Central memory CD8-positive, alpha-beta T cell (primary cell): Measurements from ENCODE around the gene SLC16A10.
"Not testable (repeated sequence)": the region's sequence is repeated elsewhere in the genome, so short reads cannot be mapped to it uniquely, and the experiment has no call there.

Experiments used
- ATAC-seq: fragments of 150-1000 bp; cut with Tn5 transposase; replicated peaks from 2 replicates; pipeline ENCODE4 v1.10.0; 2022; ENCODE audit warnings: mild to moderate bottlenecking, moderate FRiP score, moderate number of reproducible peaks; ENCODE audit not compliant: poor library complexity, severe bottlenecking; ENCODE audit errors: extremely low read depth
- DNase-seq, 2 donors: peaks; one replicate each; pipeline ENCODE4 v3.0.0; 2021; ENCODE audit warnings: low spot score in 2 of 2
- H3K27ac Mint-ChIP-seq: one replicate; pipeline ENCODE4 v1.8.0; 2022; ENCODE audit warnings: low read depth, mild to moderate bottlenecking, moderate library complexity, mixed read lengths
- H3K27me3 Mint-ChIP-seq: one replicate; pipeline ENCODE4 v1.8.0; 2022; ENCODE audit warnings: mixed read lengths
- H3K36me3 Mint-ChIP-seq: one replicate; pipeline ENCODE4 v1.8.0; 2022; ENCODE audit warnings: mild to moderate bottlenecking, moderate library complexity, mixed read lengths; ENCODE audit not compliant: insufficient read depth
- H3K4me1 Mint-ChIP-seq: one replicate; pipeline ENCODE4 v1.8.0; 2022; ENCODE audit warnings: mixed read lengths
- H3K4me3 Mint-ChIP-seq: one replicate; pipeline ENCODE4 v1.8.0; 2022; ENCODE audit warnings: mild to moderate bottlenecking, moderate library complexity, mixed read lengths
- H3K9me3 Mint-ChIP-seq: one replicate; pipeline ENCODE4 v1.8.0; 2022; ENCODE audit warnings: mixed read lengths

SLC16A10 gene

GRCh38 chr6:111069382-111070104 lies 17.8 kb upstream of the SLC16A10 start:
- no peaks in the 10 kb centered on the region for H3K36me3 Mint-ChIP-seq
- no peaks in the 10 kb centered on the region for H3K9me3 Mint-ChIP-seq
- no peak overlapping the region for H3K4me3 Mint-ChIP-seq
- no peak for DNase-seq
- no peak for ATAC-seq
- H3K27me3 Mint-ChIP-seq, result peaks cover 74% of the 10 kb centered on the region
- no peaks in the 10 kb centered on the region for H3K4me1 Mint-ChIP-seq
- H3K27ac Mint-ChIP-seq, result no peak overlapping the region

DNA sequence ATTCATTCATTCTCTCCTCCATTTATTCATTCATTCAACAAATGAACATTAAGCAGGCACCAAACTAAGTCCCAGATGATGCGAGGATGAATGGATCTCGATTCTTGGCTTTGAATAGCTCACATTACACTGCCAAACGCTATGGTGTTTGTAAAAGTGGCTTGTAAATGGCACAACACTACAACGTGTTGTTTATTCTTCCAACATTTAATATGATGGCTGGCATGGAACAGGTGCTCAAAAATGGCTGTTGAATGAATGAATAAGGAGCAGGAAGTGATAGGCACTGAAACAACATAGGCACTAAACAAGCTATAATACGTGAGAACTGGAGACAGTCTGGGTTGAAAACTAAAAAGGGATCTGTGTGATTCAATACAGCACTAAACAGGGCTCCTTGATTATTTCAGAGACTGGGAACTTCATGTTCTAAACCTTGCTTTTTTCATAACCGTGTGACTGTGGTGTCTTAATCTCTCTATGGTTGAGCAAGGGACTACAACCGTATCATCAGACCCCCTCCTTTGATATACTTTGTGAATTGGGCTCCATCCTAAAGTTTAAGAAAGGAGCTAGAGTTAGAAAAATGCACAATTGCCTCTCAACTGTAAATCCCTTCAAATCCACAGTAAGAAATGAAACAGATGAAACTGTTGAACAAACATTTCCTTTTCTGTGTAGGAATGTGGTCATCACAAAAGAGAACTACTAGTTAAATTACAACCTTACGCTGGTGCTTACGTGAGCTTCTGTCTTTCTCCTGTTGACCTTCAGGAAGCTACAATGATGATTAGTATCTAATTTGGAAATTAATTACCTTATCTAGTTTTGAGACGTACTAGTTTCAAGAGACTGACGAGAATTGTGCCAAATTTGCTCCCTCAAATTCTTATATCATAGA lies 16.9 kb upstream of the SLC16A10 start:
- Mint-ChIP-seq H3K4me3 (no peak overlapping the region), H3K36me3 (no peaks in the 10 kb centered on the region), H3K9me3 (no peaks in the 10 kb centered on the region), H3K27me3 (peaks cover 74% of the 10 kb centered on the region), H3K27ac (no peak overlapping the region), H3K4me1 (no peaks in the 10 kb centered on the region)
- DNase-seq (no peak), ATAC-seq (no peak)

DNA sequence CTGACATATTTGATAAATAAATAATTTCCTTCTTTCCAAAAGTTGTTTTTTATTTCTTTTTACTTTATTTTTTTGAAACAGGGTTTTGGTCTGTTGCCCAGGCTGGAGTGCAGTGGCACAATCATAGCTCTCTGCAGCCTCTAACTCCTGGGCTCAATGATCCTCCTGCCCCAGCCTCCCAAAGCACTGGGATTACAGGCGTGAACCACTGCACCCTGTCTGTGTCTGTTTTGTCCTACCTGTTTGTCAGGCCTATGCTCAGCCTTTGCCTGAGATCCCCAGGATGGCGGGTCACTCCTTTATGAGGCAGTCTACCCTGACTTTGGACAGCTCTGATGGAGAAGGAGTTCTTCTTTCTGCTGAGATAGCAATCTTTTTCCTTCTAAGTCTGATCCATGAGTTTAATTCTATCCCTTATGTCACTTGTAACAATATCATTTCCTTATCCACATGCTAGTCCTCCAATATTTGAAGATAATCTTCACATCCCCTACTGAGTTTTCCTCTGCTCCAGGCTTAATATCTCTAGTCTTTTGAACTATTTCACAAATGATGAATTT lies 14.4 kb upstream of the SLC16A10 start:
- no peaks in the 10 kb centered on the region for H3K9me3 Mint-ChIP-seq
- H3K36me3 Mint-ChIP-seq, result no peaks in the 10 kb centered on the region
- no peaks in the 10 kb centered on the region for H3K4me1 Mint-ChIP-seq
- ATAC-seq, result no peak
- no peak overlapping the region for H3K27ac Mint-ChIP-seq
- DNase-seq, result no peak
- no peak overlapping the region for H3K4me3 Mint-ChIP-seq
- peaks cover 56% of the 10 kb centered on the region for H3K27me3 Mint-ChIP-seq

GRCh38 chr6:111074311-111074710 lies 13.0 kb upstream of the SLC16A10 start:
- Mint-ChIP-seq H3K4me1 (no peaks in the 10 kb centered on the region), H3K9me3 (no peaks in the 10 kb centered on the region), H3K36me3 (no peaks in the 10 kb centered on the region), H3K27ac (no peak overlapping the region), H3K27me3 (peaks cover 45% of the 10 kb centered on the region), H3K4me3 (no peak overlapping the region)
- ATAC-seq, result no peak
- DNase-seq, result no peak

DNA sequence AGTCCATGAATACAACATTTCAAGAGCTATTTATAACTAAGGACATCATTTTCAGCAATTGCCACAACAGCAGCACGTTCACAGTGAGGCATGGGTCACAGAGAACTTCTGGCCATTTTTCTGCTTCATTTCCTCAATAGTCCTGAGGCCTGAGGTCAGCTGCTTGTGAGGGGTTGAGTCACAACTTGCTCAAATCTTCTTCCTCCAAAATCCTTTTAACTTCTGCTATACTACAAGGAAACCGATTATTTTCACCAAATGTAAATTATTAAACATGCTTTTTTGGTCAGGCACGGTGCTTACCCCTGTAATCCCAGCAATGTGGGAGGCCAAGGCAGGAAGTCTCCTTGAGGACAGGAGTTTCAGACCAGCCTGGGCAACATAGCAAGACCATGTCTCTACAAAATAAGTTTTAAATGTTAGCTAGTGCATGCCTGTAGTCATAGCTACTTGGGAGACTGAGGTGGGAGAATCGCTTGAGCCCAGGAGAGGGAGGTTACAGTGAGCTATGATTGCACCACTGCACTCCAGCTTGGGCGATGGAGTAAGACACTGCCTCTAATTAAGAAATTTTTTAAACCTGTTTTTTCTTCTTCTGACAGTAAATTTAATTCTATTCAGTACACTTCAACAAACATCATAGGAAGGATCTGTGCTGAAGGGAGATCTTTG lies 11.1 kb upstream of the SLC16A10 start:
- H3K9me3 Mint-ChIP-seq, result no peaks in the 10 kb centered on the region
- no peak for DNase-seq
- no peak overlapping the region for H3K4me3 Mint-ChIP-seq
- H3K27ac Mint-ChIP-seq, result no peak overlapping the region
- H3K4me1 Mint-ChIP-seq, result no peaks in the 10 kb centered on the region
- H3K27me3 Mint-ChIP-seq, result peaks cover 43% of the 10 kb centered on the region
- no peaks in the 10 kb centered on the region for H3K36me3 Mint-ChIP-seq
- no peak for ATAC-seq

DNA sequence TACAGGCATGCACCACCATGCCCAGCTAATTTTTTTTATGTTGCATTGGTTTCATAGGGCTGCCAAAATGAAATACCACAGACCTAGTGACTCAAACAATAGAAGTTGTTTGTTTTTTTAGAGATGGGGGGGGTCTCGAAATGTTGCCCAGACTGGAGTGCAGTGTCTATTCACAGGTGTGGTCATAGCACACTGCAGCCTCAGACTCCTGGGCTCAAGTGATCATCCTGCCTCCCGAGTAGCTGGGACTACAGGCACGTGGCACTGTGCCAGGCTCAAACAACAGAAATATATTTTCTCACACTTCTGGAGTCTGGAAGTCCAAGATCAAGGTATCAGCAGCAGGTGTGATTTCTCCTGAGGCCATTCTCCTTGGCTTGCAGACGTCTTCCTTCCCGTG lies 6.6 kb upstream of the SLC16A10 start:
- H3K4me3 Mint-ChIP-seq, result no peak overlapping the region
- H3K9me3 Mint-ChIP-seq, result no peaks in the 10 kb centered on the region
- no peaks in the 10 kb centered on the region for H3K4me1 Mint-ChIP-seq
- H3K27ac Mint-ChIP-seq, result no peak overlapping the region
- H3K36me3 Mint-ChIP-seq, result no peaks in the 10 kb centered on the region
- H3K27me3 Mint-ChIP-seq, result peaks cover 37% of the 10 kb centered on the region
- ATAC-seq (no peak), DNase-seq (no peak)

DNA sequence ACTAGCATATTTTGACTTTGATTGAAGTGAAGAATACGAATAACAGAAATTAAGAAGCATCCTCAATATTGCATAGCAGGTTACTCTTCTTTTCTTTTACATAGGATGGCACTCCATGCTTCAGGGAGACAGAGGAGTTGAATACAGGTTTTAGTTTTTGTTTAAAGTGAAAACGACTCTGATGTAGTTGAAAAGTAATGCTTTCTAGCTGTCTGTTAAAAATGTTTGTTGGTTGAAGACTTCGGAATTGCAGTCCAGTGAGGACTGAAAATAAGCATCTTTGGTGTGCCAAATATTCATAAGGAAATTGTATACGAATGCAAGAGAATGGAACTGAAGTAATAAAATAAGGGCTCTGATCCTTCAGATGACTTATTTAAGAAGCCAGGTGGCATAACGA lies 618 bp upstream of the SLC16A10 start:
- peaks cover 7% of the 10 kb centered on the region for H3K36me3 Mint-ChIP-seq
- peaks cover 15% of the 10 kb centered on the region for H3K4me1 Mint-ChIP-seq
- DNase-seq (no peak), ATAC-seq (no peak)
- H3K27ac Mint-ChIP-seq, result no peak overlapping the region
- H3K9me3 Mint-ChIP-seq, result no peaks in the 10 kb centered on the region
- peaks cover 70% of the 10 kb centered on the region for H3K27me3 Mint-ChIP-seq
- peak overlapping the region; percentile 70 for H3K4me3 Mint-ChIP-seq

GRCh38 chr6:111087871-111088667 lies 766 bp downstream of the SLC16A10 start:
- Mint-ChIP-seq H3K36me3 (peaks cover 7% of the 10 kb centered on the region), H3K4me1 (peaks cover 15% of the 10 kb centered on the region), H3K27me3 (peaks cover 64% of the 10 kb centered on the region), H3K4me3 (peak overlapping the region; percentile 81), H3K27ac (no peak overlapping the region), H3K9me3 (no peaks in the 10 kb centered on the region)
- ATAC-seq, result peak; percentile 44
- peak in 1 of 2 donors; percentile 33 for DNase-seq

DNA sequence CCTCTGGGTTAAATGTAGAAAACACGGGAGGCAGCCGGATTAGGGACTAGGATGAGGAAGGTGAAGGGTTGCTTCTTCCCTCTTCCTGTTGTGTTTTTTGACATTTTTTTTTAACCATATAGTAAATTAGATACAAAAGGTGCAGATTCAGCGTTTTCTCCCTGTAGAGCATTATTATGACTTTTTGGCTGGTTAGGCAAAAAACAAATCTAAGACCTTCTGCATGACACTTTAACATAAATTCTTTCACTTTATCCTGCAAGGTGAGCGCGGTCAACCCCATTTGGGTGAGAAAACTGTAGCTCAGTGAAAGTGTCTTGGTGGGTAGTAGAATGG lies 1.3 kb downstream of the SLC16A10 start:
- Mint-ChIP-seq H3K27me3 (peaks cover 59% of the 10 kb centered on the region), H3K9me3 (no peaks in the 10 kb centered on the region), H3K4me3 (peak overlapping the region; percentile 81), H3K36me3 (peaks cover 7% of the 10 kb centered on the region), H3K4me1 (peaks cover 15% of the 10 kb centered on the region), H3K27ac (no peak overlapping the region)
- ATAC-seq, result no peak
- DNase-seq, result no peak

- ATAC-seq (no peak), DNase-seq (no peak)
- Mint-ChIP-seq H3K27me3 (peaks cover 58% of the 10 kb centered on the region), H3K36me3 (peaks cover 7% of the 10 kb centered on the region), H3K4me1 (peaks cover 15% of the 10 kb centered on the region), H3K9me3 (no peaks in the 10 kb centered on the region), H3K27ac (no peak overlapping the region), H3K4me3 (no peak overlapping the region)
Observed at GRCh38 chr6:111090766-111091165, 3.5 kb downstream of the SLC16A10 start.

DNA sequence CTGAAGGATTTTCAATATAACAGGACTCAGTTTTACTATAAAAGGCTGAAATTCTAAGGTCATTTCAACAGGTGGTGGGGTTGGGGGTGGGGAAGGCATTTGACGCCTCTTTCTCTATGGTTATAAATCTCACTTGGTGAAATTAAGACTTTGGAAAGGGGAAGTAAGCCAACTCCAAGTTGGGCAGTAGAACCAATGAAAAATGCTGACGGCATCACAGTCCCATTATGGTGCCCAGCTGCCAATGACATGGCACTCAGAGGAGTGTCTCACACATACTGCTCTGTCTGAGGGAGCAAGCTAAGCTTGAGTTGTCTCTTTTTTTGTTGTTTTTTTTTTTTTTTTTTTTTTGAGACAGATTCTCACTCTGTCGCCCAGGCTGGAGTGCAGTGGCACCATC lies 4.7 kb downstream of the SLC16A10 start:
- peaks cover 57% of the 10 kb centered on the region for H3K27me3 Mint-ChIP-seq
- H3K27ac Mint-ChIP-seq, result no peak overlapping the region
- no peaks in the 10 kb centered on the region for H3K9me3 Mint-ChIP-seq
- no peak overlapping the region for H3K4me3 Mint-ChIP-seq
- DNase-seq (no peak), ATAC-seq (no peak)
- peaks cover 7% of the 10 kb centered on the region for H3K36me3 Mint-ChIP-seq
- H3K4me1 Mint-ChIP-seq, result peaks cover 8% of the 10 kb centered on the region

DNA sequence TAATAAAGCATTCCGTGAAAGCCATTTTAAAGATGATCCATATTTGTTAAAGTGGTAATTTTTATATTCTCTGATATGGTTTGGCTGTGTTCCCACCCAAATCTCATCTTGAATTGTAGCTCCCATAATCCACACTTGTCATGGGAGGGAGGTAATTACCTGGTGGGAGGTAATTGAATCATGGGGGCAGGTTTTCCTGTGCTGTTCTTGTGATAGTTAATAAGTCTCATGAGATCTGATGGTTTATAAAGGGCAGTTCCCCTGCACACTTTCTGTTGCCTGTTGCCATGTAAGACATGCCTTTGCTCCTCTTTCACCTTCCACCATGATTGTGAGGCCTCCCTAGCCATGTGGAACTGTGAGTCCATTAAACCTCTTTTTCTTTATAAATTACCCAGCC lies 8.2 kb downstream of the SLC16A10 start:
- not testable (repeated sequence) for DNase-seq, ATAC-seq, H3K4me3 Mint-ChIP-seq, H3K27ac Mint-ChIP-seq, H3K36me3 Mint-ChIP-seq, H3K4me1 Mint-ChIP-seq, H3K9me3 Mint-ChIP-seq
- H3K27me3 Mint-ChIP-seq, result peaks cover 30% of the 10 kb centered on the region
